GM19324 (cell line): ENCODE data around the gene CADM2.
"Not testable (repeated sequence)": the region's sequence is repeated elsewhere in the genome, so short reads cannot be mapped to it uniquely, and the experiment has no call there.

Experiments used
- ATAC-seq: cut with Tn5 transposase; IDR thresholded peaks from one replicate; pipeline ENCODE4 v1.9.1; 2021; ENCODE audit warnings: mild to moderate bottlenecking, moderate library complexity; ENCODE audit not compliant: unreplicated experiment, low FRiP score

Gene CADM2

GRCh38 chr3:85074003-85074402 is 115.2 kb downstream of the CADM2 start:
- ATAC-seq = no peak

GRCh38 chr3:85075663-85076062 is 116.9 kb downstream of the CADM2 start:
- no peak for ATAC-seq

GRCh38 chr3:85077018-85077417 is 118.2 kb downstream of the CADM2 start:
- ATAC-seq = no peak

GRCh38 chr3:85081191-85081906 is 122.6 kb downstream of the CADM2 start:
- no peak for ATAC-seq

GRCh38 chr3:85090495-85090894 is 131.7 kb downstream of the CADM2 start:
- ATAC-seq = no peak

- no peak for ATAC-seq
Measured at GRCh38 chr3:85100316-85100715, 141.5 kb downstream of the CADM2 start.

- ATAC-seq = no peak
Measured at GRCh38 chr3:85102781-85103180, 144.0 kb downstream of the CADM2 start.

GRCh38 chr3:85110393-85110792 is 151.6 kb downstream of the CADM2 start:
- ATAC-seq = no peak

- no peak for ATAC-seq
Measured at GRCh38 chr3:85120879-85121278, 162.1 kb downstream of the CADM2 start.

- not testable (repeated sequence) for ATAC-seq
Measured at GRCh38 chr3:85132864-85133263, 174.1 kb downstream of the CADM2 start.

- not testable (repeated sequence) for ATAC-seq
Measured at GRCh38 chr3:85133691-85134420, 175.1 kb downstream of the CADM2 start.

GRCh38 chr3:85142626-85143025 is 183.8 kb downstream of the CADM2 start:
- no peak for ATAC-seq

- ATAC-seq = no peak
Measured at GRCh38 chr3:85148036-85148435, 189.2 kb downstream of the CADM2 start.

GRCh38 chr3:85151555-85151954 is 192.8 kb downstream of the CADM2 start:
- ATAC-seq = no peak

GRCh38 chr3:85153279-85153678 is 194.5 kb downstream of the CADM2 start:
- ATAC-seq = not testable (repeated sequence)

- no peak for ATAC-seq
Measured at GRCh38 chr3:85159376-85159775, 200.6 kb downstream of the CADM2 start.

GRCh38 chr3:85161544-85161943 is 202.8 kb downstream of the CADM2 start:
- ATAC-seq = no peak

GRCh38 chr3:85162905-85163304 is 204.1 kb downstream of the CADM2 start:
- no peak for ATAC-seq

- ATAC-seq = no peak
Measured at GRCh38 chr3:85164436-85164835, 205.6 kb downstream of the CADM2 start.

- ATAC-seq = no peak
Measured at GRCh38 chr3:85167576-85167975, 208.8 kb downstream of the CADM2 start.

- no peak for ATAC-seq
Measured at GRCh38 chr3:85170646-85171045, 211.9 kb downstream of the CADM2 start.

GRCh38 chr3:85171976-85172375 is 213.2 kb downstream of the CADM2 start:
- ATAC-seq = no peak
